Measurements from ENCODE around the gene RTL1. TPM values are rescaled to one million over a fixed set of nuclear protein-coding genes. Genes with fewer than 3 reads are reported as not detected.

The RTL1 gene
- not detected for total RNA-seq

DNA sequence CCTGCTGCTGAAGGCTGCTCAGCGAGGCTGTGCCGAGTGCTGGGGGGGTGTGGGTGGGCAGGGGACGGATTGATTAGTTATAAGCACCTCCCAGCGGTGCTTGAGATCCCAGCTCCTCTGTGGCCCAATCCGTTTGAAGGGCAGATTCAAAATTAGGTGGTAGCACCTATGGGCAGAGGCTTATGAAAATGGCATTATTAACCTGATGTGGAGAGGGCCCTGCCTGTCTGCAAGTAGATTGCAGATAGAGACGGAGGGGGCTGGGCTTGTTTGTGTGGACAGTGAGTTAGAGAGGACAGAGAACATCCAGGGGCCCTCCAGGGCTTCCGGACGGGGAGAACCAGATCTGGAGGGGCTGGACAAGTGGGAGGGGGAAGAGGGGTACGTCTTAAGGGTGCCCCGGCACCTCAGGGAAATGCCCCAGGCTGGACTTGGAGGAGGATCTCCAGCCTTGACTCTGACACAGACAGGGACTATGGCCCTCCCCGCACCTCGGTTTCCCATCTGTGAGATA lies at the start of gene RTL1:
RTL1 (minus strand) TSS at position 51 of the 514 bp plus-strand sequence. CDS start 18,934 bp downstream, outside the sequence.
- ATAC-seq (replicated peaks), result no peak
- Mint-ChIP-seq H3K4me3 (no peak within 1 kb of the TSS), H3K9me3 (no peaks in the 10 kb centered on the region), H3K27me3 (peaks cover 39% of the 10 kb centered on the region), H3K4me1 (no peaks in the 10 kb centered on the region), H3K36me3 (ENCODE audit: low read depth) (no peaks in the 10 kb centered on the region), H3K27ac (no peak within 1 kb of the TSS)

DNA sequence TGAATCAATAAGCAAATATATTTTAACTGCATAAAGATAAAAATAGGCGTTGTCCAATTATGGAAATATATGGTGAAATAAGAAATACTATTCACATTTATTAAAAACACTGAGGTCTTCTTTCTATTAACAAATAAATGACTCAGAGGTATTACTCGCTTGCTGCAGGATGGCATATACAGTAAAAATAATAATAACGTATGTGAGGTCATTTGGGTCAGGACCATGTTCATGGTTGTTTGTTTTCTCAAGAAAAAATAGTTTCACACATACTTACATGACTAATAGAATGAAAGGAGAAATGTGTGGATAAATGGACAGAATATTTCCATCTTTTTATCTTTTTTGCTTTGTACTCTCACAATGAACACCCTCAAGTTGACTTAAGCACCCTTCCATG lies 46.5 kb upstream of the RTL1 start:
- H3K27me3 Mint-ChIP-seq, result peaks cover 10% of the 10 kb centered on the region
- ATAC-seq (replicated peaks), result no peak
- H3K27ac Mint-ChIP-seq, result no peak overlapping the region
- H3K4me1 Mint-ChIP-seq, result no peaks in the 10 kb centered on the region
- H3K4me3 Mint-ChIP-seq, result no peak overlapping the region
- no peaks in the 10 kb centered on the region for H3K36me3 Mint-ChIP-seq (ENCODE audit: low read depth)
- no peaks in the 10 kb centered on the region for H3K9me3 Mint-ChIP-seq

DNA sequence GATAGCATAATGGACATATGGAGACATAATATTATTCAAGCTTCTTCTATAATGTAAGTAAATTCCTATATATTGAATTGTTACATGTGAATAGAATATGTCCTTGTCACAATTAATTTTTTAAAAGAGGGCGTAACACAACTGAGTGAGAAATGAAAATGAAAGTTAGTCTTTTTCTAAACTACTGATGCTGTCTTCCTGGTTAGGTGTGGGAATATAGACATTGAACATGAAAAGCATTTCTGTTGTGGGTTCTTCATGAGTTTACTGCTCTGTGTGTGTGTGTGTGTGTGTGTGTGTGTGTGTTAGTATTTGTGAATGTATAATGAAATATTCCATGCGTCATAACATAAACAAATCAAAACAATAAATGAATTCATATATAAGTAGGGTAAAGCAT lies 40.5 kb upstream of the RTL1 start:
- no peak overlapping the region for H3K27ac Mint-ChIP-seq
- ATAC-seq (replicated peaks), result no peak
- H3K36me3 Mint-ChIP-seq (ENCODE audit: low read depth), result no peaks in the 10 kb centered on the region

DNA sequence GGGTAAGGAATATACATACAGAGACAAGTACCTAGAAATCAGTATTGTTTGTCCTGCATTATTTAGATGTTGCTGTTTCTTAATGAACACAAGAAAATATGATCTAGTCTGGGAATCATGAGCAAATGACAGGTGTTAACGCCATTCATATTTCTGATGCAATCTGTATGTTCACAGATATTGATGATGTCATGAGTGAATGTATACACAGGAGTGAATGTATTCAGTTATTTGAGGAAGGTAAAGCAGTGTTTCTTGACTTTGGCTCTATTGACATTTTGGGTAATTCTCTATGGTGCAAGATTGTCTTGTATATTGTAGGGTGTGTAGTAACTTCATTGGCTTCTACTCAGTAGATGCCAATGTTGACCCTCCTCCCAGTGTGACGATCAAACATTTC lies 26.7 kb upstream of the RTL1 start:
- H3K4me3 Mint-ChIP-seq, result no peak overlapping the region
- H3K4me1 Mint-ChIP-seq, result no peaks in the 10 kb centered on the region
- no peak overlapping the region for H3K27ac Mint-ChIP-seq
- H3K27me3 Mint-ChIP-seq, result peaks cover 7% of the 10 kb centered on the region
- no peaks in the 10 kb centered on the region for H3K36me3 Mint-ChIP-seq (ENCODE audit: low read depth)
- no peak for ATAC-seq (replicated peaks)
- H3K9me3 Mint-ChIP-seq, result no peaks in the 10 kb centered on the region

More for the DNA sequence above, 40.5 kb upstream of the RTL1 start:
- no peak overlapping the region for H3K4me3 Mint-ChIP-seq
- peaks cover 19% of the 10 kb centered on the region for H3K27me3 Mint-ChIP-seq
- no peaks in the 10 kb centered on the region for H3K9me3 Mint-ChIP-seq
- H3K4me1 Mint-ChIP-seq, result no peaks in the 10 kb centered on the region

DNA sequence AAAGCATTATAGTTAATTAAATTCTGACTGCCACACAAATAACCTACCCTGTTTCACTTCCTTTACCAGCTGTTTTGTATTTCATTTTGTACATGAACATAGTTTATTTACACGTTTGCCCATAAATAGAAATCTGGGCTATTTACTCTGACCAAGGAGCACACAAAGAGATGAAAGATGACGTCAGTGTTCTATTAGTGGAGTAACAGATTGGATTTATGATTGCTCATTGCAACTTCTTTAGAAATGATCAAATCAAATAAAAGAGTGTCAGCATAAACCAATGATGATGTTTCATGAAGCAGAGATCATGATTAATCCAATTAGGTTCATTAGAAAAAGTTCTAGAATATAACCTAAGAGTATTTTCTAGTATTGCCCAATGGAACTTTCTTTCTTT lies 12.0 kb upstream of the RTL1 start:
- no peaks in the 10 kb centered on the region for H3K36me3 Mint-ChIP-seq (ENCODE audit: low read depth)
- H3K4me1 Mint-ChIP-seq, result no peaks in the 10 kb centered on the region
- no peak overlapping the region for H3K4me3 Mint-ChIP-seq
- ATAC-seq (replicated peaks), result no peak
- H3K9me3 Mint-ChIP-seq, result no peaks in the 10 kb centered on the region
- H3K27ac Mint-ChIP-seq, result no peak overlapping the region
- H3K27me3 Mint-ChIP-seq, result peaks cover 6% of the 10 kb centered on the region

DNA sequence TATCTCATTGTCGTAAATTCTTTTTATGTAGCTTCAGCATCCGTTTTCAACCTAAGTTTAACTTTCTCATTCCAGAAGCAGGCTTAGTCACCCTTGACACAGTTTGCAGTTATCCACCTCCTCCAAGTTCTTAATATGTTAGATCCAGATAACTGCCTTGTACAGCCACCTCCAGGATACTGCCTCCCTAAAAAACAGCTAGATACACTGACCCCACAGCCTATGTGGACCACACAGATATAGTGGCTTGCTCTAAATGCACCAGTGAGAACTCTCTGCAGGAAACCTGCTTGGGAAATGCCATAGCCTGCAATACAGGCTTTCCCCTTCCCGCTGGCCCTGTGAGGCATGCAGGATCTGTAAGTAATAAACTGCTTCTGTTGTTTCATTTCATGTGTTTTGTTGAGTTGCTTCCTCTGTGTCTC lies 11.1 kb upstream of the RTL1 start:
- Mint-ChIP-seq H3K4me1 (no peaks in the 10 kb centered on the region), H3K27ac (no peak overlapping the region), H3K36me3 (ENCODE audit: low read depth) (no peaks in the 10 kb centered on the region), H3K4me3 (no peak overlapping the region), H3K27me3 (peaks cover 6% of the 10 kb centered on the region), H3K9me3 (no peaks in the 10 kb centered on the region)
- no peak for ATAC-seq (replicated peaks)

DNA sequence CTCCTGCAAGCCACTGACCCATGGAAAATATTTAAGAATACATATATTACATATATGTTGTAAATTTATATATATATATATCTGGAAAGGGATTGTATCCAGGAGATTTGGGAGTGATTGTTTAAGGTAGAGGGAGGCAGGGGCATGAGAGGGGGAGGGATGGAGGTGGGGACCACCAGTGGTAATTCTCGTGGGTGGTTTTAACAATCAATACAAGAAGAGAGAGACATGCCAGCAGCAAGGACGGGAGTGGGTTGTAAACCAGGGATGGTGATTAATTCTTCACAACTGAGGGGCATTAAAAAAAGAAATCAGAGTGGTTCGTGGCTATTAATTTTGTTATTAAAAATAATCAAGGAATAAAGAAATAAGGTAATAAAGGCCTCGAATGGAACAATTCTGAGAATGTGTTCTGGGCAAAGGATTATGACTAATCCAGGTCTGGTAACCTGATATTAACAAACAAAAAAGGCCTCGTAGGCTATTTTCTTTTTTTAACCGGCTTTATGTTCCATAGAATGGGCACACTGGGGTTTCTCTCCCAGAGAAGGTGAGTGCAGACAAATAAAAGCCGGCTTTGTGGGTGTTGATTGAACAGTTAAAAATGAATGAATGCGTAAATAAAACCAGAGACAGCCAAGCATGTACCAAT lies 8.3 kb upstream of the RTL1 start:
- no peaks in the 10 kb centered on the region for H3K4me1 Mint-ChIP-seq
- ATAC-seq (replicated peaks), result no peak
- peaks cover 6% of the 10 kb centered on the region for H3K27me3 Mint-ChIP-seq
- no peak overlapping the region for H3K4me3 Mint-ChIP-seq
- no peak overlapping the region for H3K27ac Mint-ChIP-seq
- no peaks in the 10 kb centered on the region for H3K9me3 Mint-ChIP-seq
- H3K36me3 Mint-ChIP-seq (ENCODE audit: low read depth), result no peaks in the 10 kb centered on the region

DNA sequence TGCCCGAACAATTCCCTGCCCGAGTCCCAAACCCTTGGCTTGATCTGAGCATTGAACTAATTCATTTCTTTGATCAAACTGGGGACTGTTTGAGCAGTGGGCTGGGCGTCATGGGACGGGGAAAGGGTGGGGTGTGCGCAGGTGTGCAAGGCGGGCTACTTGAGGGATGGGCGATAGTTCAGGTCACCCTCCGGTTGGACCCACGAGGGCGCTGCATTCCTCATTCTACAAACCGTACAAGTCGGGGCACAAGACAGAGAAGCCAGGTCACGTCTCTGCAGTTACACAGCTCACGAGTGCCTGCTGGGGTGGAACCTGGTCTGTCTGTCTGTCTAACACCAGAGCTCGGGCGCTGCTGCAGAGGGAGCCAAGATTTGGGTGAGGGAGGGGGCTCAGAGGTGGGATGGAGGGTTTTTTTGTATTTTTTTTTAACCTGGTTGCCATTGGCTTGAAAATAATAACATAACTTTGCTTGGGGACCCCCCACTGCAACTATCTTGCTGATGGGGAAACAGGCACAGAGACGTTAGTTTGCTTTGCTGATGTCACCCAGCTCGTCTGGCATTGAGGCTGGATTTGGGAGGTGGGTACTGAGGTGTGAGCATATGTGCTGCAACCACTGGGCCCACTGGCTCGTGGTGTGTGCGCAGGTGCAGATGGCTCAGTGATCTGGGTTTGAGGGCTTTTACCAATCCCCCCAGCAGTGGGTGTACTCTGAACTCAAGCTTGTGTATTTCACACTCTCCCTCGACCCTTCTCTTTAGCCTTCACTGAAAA lies 7.6 kb upstream of the RTL1 start:
- no peak for ATAC-seq (replicated peaks)
- no peaks in the 10 kb centered on the region for H3K36me3 Mint-ChIP-seq (ENCODE audit: low read depth)
- H3K27ac Mint-ChIP-seq, result no peak overlapping the region
- no peak overlapping the region for H3K4me3 Mint-ChIP-seq
- H3K27me3 Mint-ChIP-seq, result peaks cover 6% of the 10 kb centered on the region
- H3K4me1 Mint-ChIP-seq, result no peaks in the 10 kb centered on the region
- H3K9me3 Mint-ChIP-seq, result no peaks in the 10 kb centered on the region

DNA sequence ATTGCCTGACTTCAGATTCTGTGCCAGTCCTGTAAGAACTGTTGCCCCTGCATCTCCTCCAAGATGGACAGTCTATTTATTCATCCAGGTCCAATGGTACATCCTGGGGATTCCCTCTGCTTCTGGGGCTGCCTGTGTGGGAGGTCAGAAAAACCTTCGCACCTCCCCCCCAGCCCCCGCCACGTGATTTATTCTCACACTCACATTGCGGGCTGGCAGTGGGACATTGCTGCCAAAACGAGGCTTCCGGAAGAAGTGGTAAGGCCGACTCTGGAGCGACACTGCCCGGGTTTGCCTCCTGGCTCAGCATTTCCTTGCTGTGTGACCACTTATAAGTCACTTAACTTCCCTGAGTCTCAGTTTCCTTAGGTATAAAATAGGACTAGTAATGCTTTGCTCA lies 5.9 kb upstream of the RTL1 start:
- Mint-ChIP-seq H3K36me3 (ENCODE audit: low read depth) (no peaks in the 10 kb centered on the region), H3K27me3 (peaks cover 11% of the 10 kb centered on the region), H3K9me3 (no peaks in the 10 kb centered on the region), H3K4me3 (no peak overlapping the region), H3K27ac (no peak overlapping the region), H3K4me1 (no peaks in the 10 kb centered on the region)
- ATAC-seq (replicated peaks), result no peak

DNA sequence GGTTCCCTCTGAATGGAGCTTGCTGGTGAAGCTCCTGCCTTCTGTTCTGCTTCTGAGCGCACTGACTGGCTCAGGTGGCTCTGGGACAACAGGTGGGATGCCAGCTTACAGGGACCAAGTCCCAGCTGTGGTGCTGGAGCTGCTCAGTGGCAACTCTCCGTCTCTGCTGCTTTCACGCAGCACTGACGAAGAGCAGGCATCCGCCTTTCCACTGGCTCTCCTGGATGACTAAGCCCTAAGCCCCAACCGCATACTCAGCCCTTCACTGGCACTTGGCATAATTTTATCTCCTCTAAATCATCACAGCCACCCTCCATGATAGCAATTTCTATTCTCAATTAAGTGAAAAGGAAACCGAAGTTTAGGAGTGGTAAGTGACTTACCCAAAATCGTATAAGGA lies 3.7 kb upstream of the RTL1 start:
- Mint-ChIP-seq H3K4me1 (no peaks in the 10 kb centered on the region), H3K9me3 (no peaks in the 10 kb centered on the region), H3K27me3 (peaks cover 19% of the 10 kb centered on the region), H3K36me3 (ENCODE audit: low read depth) (no peaks in the 10 kb centered on the region), H3K27ac (no peak overlapping the region), H3K4me3 (no peak overlapping the region)
- no peak for ATAC-seq (replicated peaks)

DNA sequence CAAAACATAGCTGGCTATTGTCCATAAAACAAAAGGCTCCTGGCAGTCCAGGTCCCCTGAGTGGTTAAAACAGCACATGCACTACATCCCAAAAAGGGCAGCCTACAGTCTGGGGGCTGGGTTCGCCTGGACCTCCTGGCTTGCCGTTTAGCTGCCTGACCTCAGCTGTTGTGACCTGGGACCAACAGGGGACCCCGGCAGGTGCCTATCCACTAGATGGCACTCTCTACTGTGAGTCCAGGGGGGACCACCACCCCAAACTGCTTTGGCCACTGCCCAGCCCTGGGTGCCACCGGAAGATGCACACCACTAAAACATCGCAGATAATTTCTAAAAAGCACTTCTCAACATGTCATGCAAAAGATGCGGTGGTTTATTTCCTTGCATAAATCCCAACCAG lies 2.9 kb upstream of the RTL1 start:
- H3K27ac Mint-ChIP-seq, result no peak overlapping the region
- no peak overlapping the region for H3K4me3 Mint-ChIP-seq
- H3K27me3 Mint-ChIP-seq, result peaks cover 25% of the 10 kb centered on the region
- no peaks in the 10 kb centered on the region for H3K9me3 Mint-ChIP-seq
- H3K36me3 Mint-ChIP-seq (ENCODE audit: low read depth), result no peaks in the 10 kb centered on the region
- no peak for ATAC-seq (replicated peaks)
- no peaks in the 10 kb centered on the region for H3K4me1 Mint-ChIP-seq

DNA sequence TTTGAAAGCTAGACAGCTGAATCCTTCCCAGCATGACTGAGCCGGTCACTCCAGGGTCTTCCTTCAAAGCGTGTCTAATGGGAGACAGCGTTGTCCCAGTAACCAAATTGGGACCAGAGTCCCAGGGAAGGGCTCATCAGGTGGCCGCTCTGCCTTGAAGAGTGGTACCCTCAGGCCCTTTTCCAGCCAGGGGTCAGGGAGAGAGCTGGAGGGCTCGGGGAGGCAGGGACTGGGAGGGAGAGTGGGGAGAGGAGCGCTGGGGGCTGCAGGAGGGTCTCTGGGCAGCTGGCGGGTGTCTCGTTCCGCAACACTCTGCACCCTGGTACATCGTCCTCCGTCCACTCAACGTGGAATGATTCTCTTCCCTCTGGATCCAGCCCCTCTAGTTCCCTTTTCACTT lies 1.6 kb upstream of the RTL1 start:
- Mint-ChIP-seq H3K36me3 (ENCODE audit: low read depth) (no peaks in the 10 kb centered on the region), H3K4me3 (no peak overlapping the region), H3K27me3 (peaks cover 29% of the 10 kb centered on the region), H3K4me1 (no peaks in the 10 kb centered on the region), H3K9me3 (no peaks in the 10 kb centered on the region), H3K27ac (no peak overlapping the region)
- no peak for ATAC-seq (replicated peaks)

DNA sequence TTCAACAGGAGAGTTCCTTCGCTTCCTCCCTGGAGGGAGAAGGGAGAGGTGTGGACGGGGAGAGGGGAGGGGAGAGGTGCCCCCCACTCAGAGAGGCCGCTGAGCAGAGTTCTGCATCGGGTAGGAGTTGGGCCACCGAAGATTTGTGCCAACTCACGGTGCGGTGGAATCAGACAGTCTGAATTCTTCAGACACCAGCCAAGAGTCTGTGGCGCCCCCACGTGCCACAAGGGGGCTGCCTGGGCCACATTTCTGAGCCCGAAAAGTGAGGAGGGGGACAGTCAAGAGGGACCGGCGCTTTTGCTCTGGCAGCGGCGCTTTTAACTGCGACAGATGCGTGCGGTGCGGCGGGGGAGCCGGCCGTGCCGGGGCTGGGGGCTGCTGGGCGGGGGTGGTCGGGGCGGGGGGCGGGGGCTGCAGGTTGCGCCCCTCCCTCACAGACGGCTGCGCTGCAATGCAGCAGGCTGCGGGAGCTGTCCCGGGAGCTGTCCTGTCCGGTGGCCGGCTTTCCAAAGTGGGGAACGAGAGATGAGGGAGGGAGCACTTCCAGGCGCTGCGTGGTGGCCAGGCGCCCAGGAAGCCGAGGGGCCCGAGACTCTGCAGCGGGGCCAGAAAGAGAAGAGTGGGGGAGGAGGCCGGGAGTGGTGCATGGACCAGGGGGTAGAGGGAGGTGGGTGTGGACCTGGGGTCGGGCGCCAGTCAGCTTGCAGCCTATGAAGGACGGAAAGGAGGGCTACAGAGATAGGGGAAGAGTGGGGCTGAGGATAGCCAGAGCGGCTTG lies 975 bp upstream of the RTL1 start:
- Mint-ChIP-seq H3K4me3 (no peak overlapping the region), H3K27ac (no peak overlapping the region), H3K4me1 (no peaks in the 10 kb centered on the region), H3K9me3 (no peaks in the 10 kb centered on the region), H3K36me3 (ENCODE audit: low read depth) (no peaks in the 10 kb centered on the region), H3K27me3 (peaks cover 33% of the 10 kb centered on the region)
- ATAC-seq (replicated peaks), result no peak

DNA sequence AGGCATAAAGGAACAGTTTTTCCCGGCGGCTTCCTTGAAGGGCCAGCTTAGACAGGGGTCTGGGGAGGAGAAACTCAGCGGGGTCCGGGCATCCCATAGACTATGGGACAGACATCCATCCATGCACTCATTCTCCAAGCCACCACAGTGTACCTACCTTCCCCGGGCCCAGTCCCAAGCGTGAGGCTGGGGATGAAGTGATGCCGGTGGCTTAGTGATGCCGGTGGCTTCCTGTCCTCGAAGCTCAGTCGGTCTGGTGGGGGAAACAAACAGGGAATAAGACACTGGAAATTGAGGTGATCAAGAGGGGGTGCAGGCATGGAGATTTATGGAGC lies 421 bp downstream of the RTL1 start:
- H3K36me3 Mint-ChIP-seq (ENCODE audit: low read depth), result no peaks in the 10 kb centered on the region
- no peak overlapping the region for H3K27ac Mint-ChIP-seq
- no peaks in the 10 kb centered on the region for H3K9me3 Mint-ChIP-seq
- no peak for ATAC-seq (replicated peaks)
- H3K4me3 Mint-ChIP-seq, result no peak overlapping the region
- H3K27me3 Mint-ChIP-seq, result peaks cover 43% of the 10 kb centered on the region
- no peaks in the 10 kb centered on the region for H3K4me1 Mint-ChIP-seq

Data from activated T-helper 17 cell treated with anti-CD3 and anti-CD28 coated beads, Interleukin-2, amount 50 U/mL, for 72 hours (primary cell).